DND-41 (cell line): ENCODE data around the gene HNRNPA2B1.

Source experiments
- ATAC-seq: fragments of 200-7000 bp; cut with Tn5 transposase; 3 replicates; pipeline ENCODE4 v1.9.1; 2021; ENCODE audit warnings: low read depth; ENCODE audit not compliant: insufficient read depth
- DNase-seq: peaks from one replicate; pipeline ENCODE4 v3.0.0-alpha.2; 2020
- H2AFZ ChIP-seq: 2 replicates; pipeline ENCODE4 v1.6.0; 2012; ENCODE audit warnings: low read depth, low read length
- H3K27ac ChIP-seq: 2 replicates; pipeline ENCODE4 v1.5.1; 2012; ENCODE audit warnings: low read length, inconsistent platforms
- H3K27me3 ChIP-seq: fragments of 200-600 bp; sonication (generic); 2 replicates; pipeline ENCODE4 v1.6.0; 2012; ENCODE audit warnings: low read length, mild to moderate bottlenecking, inconsistent platforms; ENCODE audit not compliant: insufficient read depth, poor library complexity
- H3K36me3 ChIP-seq: 2 replicates; pipeline ENCODE4 v1.5.1; 2012; ENCODE audit warnings: low read length, inconsistent platforms; ENCODE audit not compliant: insufficient read depth
- H3K4me1 ChIP-seq: 2 replicates; pipeline ENCODE4 v1.5.1; 2012; ENCODE audit warnings: mild to moderate bottlenecking, low read length; ENCODE audit not compliant: insufficient read depth
- H3K4me2 ChIP-seq: 2 replicates; pipeline ENCODE4 v1.6.0; 2012; ENCODE audit warnings: mild to moderate bottlenecking, moderate library complexity, low read length, inconsistent platforms; ENCODE audit not compliant: insufficient read depth
- H3K4me3 ChIP-seq, 2 experiments: fragments of 200-600 bp in 1 of 2; shearing (Covaris generic) in 1 of 2; 2 replicates each; pipeline ENCODE4 v1.5.1; 2012 to 2016; ENCODE audit warnings: inconsistent platforms in 2 of 2, low read length in 2 of 2, mild to moderate bottlenecking in 2 of 2, low read depth in 1 of 2, moderate library complexity in 1 of 2
- H3K79me2 ChIP-seq: 2 replicates; pipeline ENCODE4 v1.6.0; 2012; ENCODE audit warnings: low read length, inconsistent platforms; ENCODE audit not compliant: insufficient read depth
- H3K9ac ChIP-seq: 2 replicates; pipeline ENCODE4 v1.6.0; 2012; ENCODE audit warnings: low read depth, mild to moderate bottlenecking, inconsistent platforms, low read length, moderate library complexity
- H3K9me3 ChIP-seq: 2 replicates; pipeline ENCODE4 v1.5.1; 2012; ENCODE audit warnings: low read length, moderate library complexity, mild to moderate bottlenecking, inconsistent platforms; ENCODE audit not compliant: insufficient read depth, severe bottlenecking
- H4K20me1 ChIP-seq: 2 replicates; pipeline ENCODE4 v1.6.0; 2012; ENCODE audit warnings: low read length; ENCODE audit not compliant: insufficient read depth
- CTCF ChIP-seq: IDR thresholded peaks from 2 replicates; pipeline ENCODE4 v1.5.1; 2012; ENCODE audit warnings: borderline replicate concordance, low read length, moderate library complexity, mild to moderate bottlenecking; ENCODE audit not compliant: poor library complexity, severe bottlenecking; ENCODE audit errors: extremely low read depth
- EZH2 ChIP-seq: IDR thresholded peaks from 3 replicates; pipeline ENCODE4 v1.6.1; 2012; ENCODE audit warnings: borderline replicate concordance, low read depth, mild to moderate bottlenecking, moderate library complexity, low read length, inconsistent platforms; ENCODE audit not compliant: severe bottlenecking

Gene HNRNPA2B1

DNA sequence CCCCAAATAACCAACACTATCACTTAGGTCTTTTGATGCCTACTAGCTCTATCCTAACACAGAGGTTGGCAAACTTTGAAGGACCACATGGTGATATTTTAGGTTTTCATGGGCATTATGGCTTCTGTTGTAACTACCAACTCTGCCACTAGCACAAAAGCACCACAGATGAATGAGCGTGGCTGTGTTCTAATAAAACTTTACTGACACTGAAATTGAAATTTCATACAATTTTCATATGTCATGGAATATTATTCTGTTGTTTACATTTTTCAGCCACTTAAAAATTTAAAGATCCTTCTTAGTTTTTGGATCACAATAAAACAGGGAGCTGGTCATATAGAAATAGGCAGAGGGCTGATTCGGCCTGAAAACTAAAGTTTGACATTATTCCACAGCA lies 27.4 kb upstream of the HNRNPA2B1 start:
- H3K4me1 ChIP-seq = no peaks in the 10 kb centered on the region
- no peak overlapping the region for H3K9ac ChIP-seq
- H3K9me3 ChIP-seq = no peaks in the 10 kb centered on the region
- H3K79me2 ChIP-seq = no peaks in the 10 kb centered on the region
- no peaks in the 10 kb centered on the region for H3K27me3 ChIP-seq
- no peaks in the 10 kb centered on the region for H3K36me3 ChIP-seq
- no peak for DNase-seq
- no peak overlapping the region for H3K4me3 ChIP-seq
- TF ChIP-seq CTCF (no peak), EZH2 (no peak)
- no peak overlapping the region for H3K4me2 ChIP-seq
- no peaks in the 10 kb centered on the region for H4K20me1 ChIP-seq
- H2AFZ ChIP-seq = no peak overlapping the region
- ATAC-seq = no peak
- no peak overlapping the region for H3K27ac ChIP-seq

DNA sequence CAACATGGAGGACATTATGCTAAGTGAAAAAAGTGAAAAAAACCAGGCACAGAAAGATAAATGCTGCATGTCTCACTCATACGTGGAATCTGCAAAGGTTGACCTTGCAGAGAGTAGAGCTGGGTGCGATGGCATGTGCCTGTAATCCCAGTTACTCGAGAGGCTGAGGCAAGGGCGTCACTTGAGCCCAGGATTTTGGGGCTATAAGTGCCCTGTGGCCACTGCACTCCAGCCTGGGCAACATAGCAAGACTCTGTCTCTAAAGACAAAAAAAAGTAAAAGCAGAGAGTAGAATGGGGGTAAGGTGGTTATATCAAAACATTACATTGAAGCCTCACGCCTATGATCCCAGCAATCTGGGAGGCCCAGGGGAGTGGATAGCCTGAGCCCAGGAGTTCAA lies 23.8 kb upstream of the HNRNPA2B1 start:
- H3K9me3 ChIP-seq = no peaks in the 10 kb centered on the region
- DNase-seq (no peak), ATAC-seq (no peak)
- H3K36me3 ChIP-seq = no peaks in the 10 kb centered on the region
- no peaks in the 10 kb centered on the region for H3K4me1 ChIP-seq
- TF ChIP-seq EZH2 = no peak
- TF ChIP-seq CTCF = no peak
- H3K4me2 ChIP-seq = no peak overlapping the region
- H3K9ac ChIP-seq = no peak overlapping the region
- H2AFZ ChIP-seq = no peak overlapping the region
- no peak overlapping the region for H3K27ac ChIP-seq
- no peak overlapping the region for H3K4me3 ChIP-seq
- no peaks in the 10 kb centered on the region for H3K27me3 ChIP-seq
- H4K20me1 ChIP-seq = no peaks in the 10 kb centered on the region
- H3K79me2 ChIP-seq = no peaks in the 10 kb centered on the region

- Histone ChIP-seq H3K27me3 (no peaks in the 10 kb centered on the region), H3K4me2 (no peak overlapping the region), H3K4me3 (no peak overlapping the region), H2AFZ (no peak overlapping the region), H3K79me2 (peaks cover 5% of the 10 kb centered on the region; the same call in 1 of the 2 replicates), H3K9me3 (no peaks in the 10 kb centered on the region), H4K20me1 (peaks cover 8% of the 10 kb centered on the region; the same call in 1 of the 2 replicates), H3K9ac (no peak overlapping the region), H3K36me3 (peaks cover 21% of the 10 kb centered on the region), H3K27ac (no peak overlapping the region), H3K4me1 (no peaks in the 10 kb centered on the region)
- TF ChIP-seq EZH2 = no peak
- TF ChIP-seq CTCF = no peak
- DNase-seq = no peak
- no peak for ATAC-seq
These were observed 15.5 kb upstream of the HNRNPA2B1 start for GRCh38 chr7:26216049-26216448.
